Right cardiac atrium (tissue), 5 donors: Measurements from ENCODE around the gene CPTP. TPM values are rescaled to one million over a fixed set of nuclear protein-coding genes. Genes with fewer than 3 reads are reported as not detected.

Experiments
- ATAC-seq, 2 donors: fragments of 200-7000 bp; cut with Tn5 transposase; one replicate each; pipeline versions ENCODE4 v1.8.0 to v1.9.1; 2020; ENCODE audit warnings: moderate library complexity in 2 of 2, mild to moderate bottlenecking in 1 of 2
- DNase-seq, 3 donors: peaks; one replicate each; pipeline ENCODE4 v3.0.0-alpha.2; 2020
- H3K27ac ChIP-seq: one replicate; pipeline ENCODE4 v1.5.1; 2013; ENCODE audit warnings: mild to moderate bottlenecking, low read length, control low read depth, moderate library complexity
- H3K27me3 ChIP-seq: one replicate; pipeline ENCODE4 v1.6.1; 2013; ENCODE audit not compliant: control insufficient read depth, insufficient read depth
- H3K4me1 ChIP-seq: one replicate; pipeline ENCODE4 v1.6.1; 2013; ENCODE audit warnings: low read length; ENCODE audit not compliant: control insufficient read depth, insufficient read depth
- H3K4me3 ChIP-seq: one replicate; pipeline ENCODE4 v1.5.1; 2013; ENCODE audit warnings: low read length, control low read depth
- H3K9me3 ChIP-seq: one replicate; pipeline ENCODE4 v1.6.1; 2013; ENCODE audit warnings: low read length; ENCODE audit not compliant: control insufficient read depth
- WGBS: extraction: QIAGEN DNeasy Blood & Tissue Kit; methylation state at CpG from one replicate; pipeline ENCODE4 v1.1.7; 2013; 5-methylcytosine and 5-hydroxymethylcytosine counted together
- intact Hi-C, 4 donors: fragments of 100-400 bp; cut with DNase I; formaldehyde crosslinking; loops; one replicate each; pipeline versions ENCODE4 v1.11.0 to v1.14.0; 2022 to 2023
- polyA plus RNA-seq: library from polyadenylated mRNA; stranded (reverse); fragments of 200-250 nt; gene quantifications from one replicate; pipeline ENCODE4 v1.2.3, GENCODE V29; 2013
- total RNA-seq, 4 donors: library from RNA; stranded (reverse); fragmentation: NEBNext Ultra II Directional; extraction: Animal tissue kit (Norgen Biotek cat#: 25700); gene quantifications; one replicate each; pipeline ENCODE4 v1.2.1, GENCODE V29; 2021
- donor health status: healthy with polysubstance abuse.
- donor health status: DM: no; HTN: yes; CAD: no.
- donor health status: DM: no; HTN: no; CAD: no.
- donor health status: DM: no; HTN: yes; CAD: no; lungs with severe emphysema.
- donor health status: DM: yes; HTN: yes; CAD: no.

The CPTP gene
- total and polyA plus RNA-seq, 5 donors, result 24.0 to 53.9 (median 28.9) TPM

- no peak for DNase-seq
- Histone ChIP-seq H3K27ac (peak overlapping the region; percentile 49), H3K27me3 (no peaks in the 10 kb centered on the region), H3K4me3 (peak overlapping the region; percentile 78), H3K4me1 (no peaks in the 10 kb centered on the region), H3K9me3 (no peaks in the 10 kb centered on the region)
- intact Hi-C loops, result no loop called here
- ATAC-seq, result no peak
- WGBS, result under 1% methylated on average over 41 of the region's 41 CpGs
These were observed 498 bp upstream of the CPTP start for GRCh38 chr1:1324084-1324523.

GRCh38 chr1:1325288-1326074 is 879 bp downstream of the CPTP start:
- Histone ChIP-seq H3K27me3 (no peaks in the 10 kb centered on the region), H3K4me1 (no peaks in the 10 kb centered on the region), H3K4me3 (peak overlapping the region; percentile 78), H3K27ac (peak overlapping the region; percentile 58), H3K9me3 (no peaks in the 10 kb centered on the region)
- ATAC-seq, result peak; percentile 10 to 52
- intact Hi-C loops, result no loop called here
- 52% methylated on average over 16 of the region's 16 CpGs for WGBS
- DNase-seq, result peak; percentile 65 to 85 (median 84)

- DNase-seq (no peak), ATAC-seq (no peak)
- Histone ChIP-seq H3K9me3 (no peaks in the 10 kb centered on the region), H3K4me3 (no peak overlapping the region), H3K27ac (no peak overlapping the region), H3K27me3 (no peaks in the 10 kb centered on the region), H3K4me1 (no peaks in the 10 kb centered on the region)
- intact Hi-C loops, result no loop called here
- 58% methylated on average over 8 of the region's 8 CpGs for WGBS
These were observed 1.5 kb downstream of the CPTP start for GRCh38 chr1:1326075-1326605.

- intact Hi-C loops, result no loop called here
- H3K9me3 ChIP-seq, result no peaks in the 10 kb centered on the region
- ATAC-seq, result no peak
- H3K27me3 ChIP-seq, result no peaks in the 10 kb centered on the region
- no peak for DNase-seq
- no peak overlapping the region for H3K4me3 ChIP-seq
- H3K27ac ChIP-seq, result no peak overlapping the region
- 91% methylated on average over 40 of the region's 40 CpGs for WGBS
- no peaks in the 10 kb centered on the region for H3K4me1 ChIP-seq
These were observed 2.7 kb downstream of the CPTP start for GRCh38 chr1:1327291-1327690.

GRCh38 chr1:1328254-1328653 is 3.7 kb downstream of the CPTP start:
- no peak for DNase-seq
- H3K4me1 ChIP-seq, result no peaks in the 10 kb centered on the region

GRCh38 chr1:1329304-1330210 is 5.0 kb downstream of the CPTP start:
- no peak overlapping the region for H3K27ac ChIP-seq
- H3K4me1 ChIP-seq, result no peaks in the 10 kb centered on the region
- DNase-seq (no peak), ATAC-seq (no peak)
- H3K9me3 ChIP-seq, result no peaks in the 10 kb centered on the region
- H3K27me3 ChIP-seq, result no peaks in the 10 kb centered on the region
- no peak overlapping the region for H3K4me3 ChIP-seq
- intact Hi-C loops, result no loop called here
- WGBS, result 90% methylated on average over 58 of the region's 58 CpGs

More at GRCh38 chr1:1328254-1328653, 3.7 kb downstream of the CPTP start:
- H3K9me3 ChIP-seq, result no peaks in the 10 kb centered on the region
- H3K4me3 ChIP-seq, result no peak overlapping the region
- 80% methylated on average over 15 of the region's 15 CpGs for WGBS
- H3K27ac ChIP-seq, result no peak overlapping the region
- intact Hi-C loops, result no loop called here
- H3K27me3 ChIP-seq, result no peaks in the 10 kb centered on the region
- ATAC-seq, result no peak

GRCh38 chr1:1330366-1331067 is 5.9 kb downstream of the CPTP start:
- intact Hi-C loops, result no loop called here
- 65% methylated on average over 15 of the region's 15 CpGs for WGBS
- H3K4me1 ChIP-seq, result no peaks in the 10 kb centered on the region
- H3K27ac ChIP-seq, result no peak overlapping the region
- H3K9me3 ChIP-seq, result no peaks in the 10 kb centered on the region
- no peak overlapping the region for H3K4me3 ChIP-seq
- no peaks in the 10 kb centered on the region for H3K27me3 ChIP-seq
- ATAC-seq (no peak), DNase-seq (no peak)

- Histone ChIP-seq H3K27ac (no peak within 1 kb of the TSS), H3K27me3 (no peaks in the 10 kb centered on the region), H3K9me3 (no peaks in the 10 kb centered on the region), H3K4me3 (no peak within 1 kb of the TSS), H3K4me1 (no peaks in the 10 kb centered on the region)
- DNase-seq (no peak), ATAC-seq (no peak)
- intact Hi-C loops, result no loop called here
- WGBS, result 77% methylated on average over 41 of the region's 41 CpGs
These were observed 6.7 kb downstream of the CPTP start, which contains the start of gene TAS1R3 for GRCh38 chr1:1331068-1331965. TSS of gene TAS1R3 (plus strand) at chr1:1331280. CDS start at chr1:1331346, 66 bp downstream.

- no peak overlapping the region for H3K27ac ChIP-seq
- intact Hi-C loops, result no loop called here
- H3K27me3 ChIP-seq, result no peaks in the 10 kb centered on the region
- H3K9me3 ChIP-seq, result no peaks in the 10 kb centered on the region
- WGBS, result 84% methylated on average over 57 of the region's 57 CpGs
- H3K4me3 ChIP-seq, result no peak overlapping the region
- ATAC-seq, result no peak
- H3K4me1 ChIP-seq, result no peaks in the 10 kb centered on the region
- DNase-seq, result no peak
These were observed 7.6 kb downstream of the CPTP start for GRCh38 chr1:1332031-1332755.
